ENCODE measurements around the gene ERC2.
A peak's percentile ranks its signal among the peaks of the same experiment; 100 is the strongest.

ERC2 gene

DNA sequence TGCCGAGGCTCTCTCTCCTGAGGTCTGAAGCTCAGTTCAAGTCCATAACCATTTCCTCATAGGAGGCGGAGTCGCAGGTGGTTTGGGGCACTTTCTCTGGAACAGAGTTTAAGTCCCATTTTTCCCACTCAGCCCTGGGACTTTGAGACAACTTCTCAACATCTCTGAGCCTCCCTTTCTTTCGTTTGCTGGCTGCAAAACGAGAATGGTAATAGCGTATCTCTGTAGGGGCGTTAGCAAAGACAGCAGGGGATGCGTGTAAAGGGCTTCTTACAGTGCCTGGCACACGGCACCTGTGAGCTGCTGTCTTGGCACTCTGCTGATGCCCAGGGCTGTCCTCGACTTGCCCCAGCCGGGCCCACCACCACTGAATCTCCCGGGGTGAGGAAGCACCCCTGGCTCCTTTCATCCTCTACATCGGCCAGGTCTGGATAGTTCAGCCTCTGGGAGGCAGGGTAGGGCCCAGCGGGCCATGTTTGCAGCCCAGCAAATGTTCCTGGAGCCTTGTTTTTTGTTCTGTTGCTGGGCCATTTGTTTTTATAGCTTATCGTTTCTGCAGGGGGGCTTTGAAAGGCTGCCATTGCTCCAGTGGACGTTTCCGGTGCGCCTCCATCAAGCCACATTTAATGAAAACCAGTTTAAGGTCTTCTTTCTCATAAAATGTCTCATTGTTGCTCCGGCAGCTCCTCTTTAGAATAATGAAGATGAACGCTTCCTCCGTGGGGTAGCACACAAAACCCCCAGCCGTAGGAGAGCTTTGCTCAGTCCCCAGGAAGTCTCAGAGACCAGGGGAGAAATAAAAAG, 921.2 kb downstream of the ERC2 start:
- in situ Hi-C loops (cut with HindIII; ENCODE audit: low sequenced_read_pairs), result no loop called here
- H3K4me3 ChIP-seq (ENCODE audit: low read depth, low read length), result no peak overlapping the region
- TF ChIP-seq, protein P1, sequence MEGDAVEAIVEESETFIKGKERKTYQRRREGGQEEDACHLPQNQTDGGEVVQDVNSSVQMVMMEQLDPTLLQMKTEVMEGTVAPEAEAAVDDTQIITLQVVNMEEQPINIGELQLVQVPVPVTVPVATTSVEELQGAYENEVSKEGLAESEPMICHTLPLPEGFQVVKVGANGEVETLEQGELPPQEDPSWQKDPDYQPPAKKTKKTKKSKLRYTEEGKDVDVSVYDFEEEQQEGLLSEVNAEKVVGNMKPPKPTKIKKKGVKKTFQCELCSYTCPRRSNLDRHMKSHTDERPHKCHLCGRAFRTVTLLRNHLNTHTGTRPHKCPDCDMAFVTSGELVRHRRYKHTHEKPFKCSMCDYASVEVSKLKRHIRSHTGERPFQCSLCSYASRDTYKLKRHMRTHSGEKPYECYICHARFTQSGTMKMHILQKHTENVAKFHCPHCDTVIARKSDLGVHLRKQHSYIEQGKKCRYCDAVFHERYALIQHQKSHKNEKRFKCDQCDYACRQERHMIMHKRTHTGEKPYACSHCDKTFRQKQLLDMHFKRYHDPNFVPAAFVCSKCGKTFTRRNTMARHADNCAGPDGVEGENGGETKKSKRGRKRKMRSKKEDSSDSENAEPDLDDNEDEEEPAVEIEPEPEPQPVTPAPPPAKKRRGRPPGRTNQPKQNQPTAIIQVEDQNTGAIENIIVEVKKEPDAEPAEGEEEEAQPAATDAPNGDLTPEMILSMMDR (IDR thresholded peaks at IDR 0.05; ENCODE audit: low read depth, low read length, missing control alignments), result no peak
- no peak for DNase-seq (ENCODE audit: low read depth)

DNA sequence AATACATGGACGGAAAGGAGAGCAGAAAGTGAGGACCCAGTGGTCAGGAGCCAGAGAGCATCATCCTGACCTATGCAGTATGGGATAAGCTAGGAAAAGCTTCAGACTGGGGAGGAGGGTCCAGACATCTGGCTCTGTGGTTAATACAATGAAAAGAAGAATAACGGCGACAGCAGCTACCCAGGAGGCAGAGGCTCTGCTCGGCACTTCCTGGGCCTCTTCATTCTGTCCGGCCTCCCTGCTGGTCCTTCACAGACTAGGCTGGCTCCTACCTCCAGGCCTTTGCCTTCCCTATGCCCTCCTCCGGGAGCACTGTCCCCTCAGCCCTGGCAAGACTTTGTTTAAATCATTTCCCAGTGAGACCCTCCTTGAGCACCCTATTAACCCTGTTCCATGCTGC, 922.3 kb downstream of the ERC2 start:
- H3K4me3 ChIP-seq (ENCODE audit: low read depth, low read length), result no peak overlapping the region
- DNase-seq (ENCODE audit: low read depth), result no peak
- TF ChIP-seq, protein P1 (IDR thresholded peaks at IDR 0.05; ENCODE audit: low read depth, low read length, missing control alignments), result no peak
- in situ Hi-C loops (cut with HindIII; ENCODE audit: low sequenced_read_pairs), result no loop called here

DNA sequence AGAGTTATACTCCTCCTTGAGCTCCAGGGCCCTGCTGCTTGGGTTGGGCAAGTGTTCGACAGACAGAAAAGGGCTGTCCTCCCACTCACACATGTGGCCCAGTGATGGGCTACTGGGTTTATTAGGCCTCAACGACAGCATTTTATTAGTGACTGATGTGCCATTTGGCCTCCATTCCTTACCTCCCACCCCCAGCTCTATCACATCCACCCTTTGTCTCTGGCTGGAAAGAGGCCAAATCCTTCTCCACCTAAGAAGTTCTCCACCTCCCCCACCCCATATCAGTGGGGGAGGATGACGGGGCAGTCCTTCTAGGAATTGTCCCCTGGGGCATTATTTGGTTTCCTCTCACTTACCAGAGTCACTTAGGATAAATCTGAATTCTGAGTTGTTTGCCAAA, 924.0 kb downstream of the ERC2 start:
- no peak overlapping the region for H3K4me3 ChIP-seq (ENCODE audit: low read depth, low read length)
- TF ChIP-seq, protein P1 (IDR thresholded peaks at IDR 0.05; ENCODE audit: low read depth, low read length, missing control alignments), result no peak
- no peak for DNase-seq (ENCODE audit: low read depth)
- in situ Hi-C loops (cut with HindIII; ENCODE audit: low sequenced_read_pairs), result no loop called here

DNA sequence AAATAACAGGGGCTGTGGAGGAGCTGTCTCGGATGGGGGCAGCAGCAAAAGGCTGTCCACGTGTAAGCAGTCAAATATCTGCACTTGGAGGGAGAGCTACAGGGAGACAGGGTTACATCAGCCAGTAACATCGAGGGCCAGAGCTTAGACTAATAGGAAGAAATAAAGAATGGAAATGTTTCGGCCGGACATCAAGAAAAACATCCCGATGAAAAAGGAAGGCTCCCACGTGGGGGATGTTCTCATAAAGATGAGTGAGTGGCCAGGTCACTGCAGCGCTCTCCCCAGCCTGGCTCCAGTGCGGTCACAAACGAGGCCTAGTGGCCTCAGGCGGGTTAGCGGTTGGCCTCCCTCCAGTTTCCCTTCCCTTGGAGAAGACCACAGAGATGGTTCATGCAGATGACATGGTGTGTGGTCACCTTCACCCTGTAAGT, 925.1 kb downstream of the ERC2 start:
- TF ChIP-seq, protein P1 (IDR thresholded peaks at IDR 0.05; ENCODE audit: low read depth, low read length, missing control alignments), result no peak
- no peak overlapping the region for H3K4me3 ChIP-seq (ENCODE audit: low read depth, low read length)
- in situ Hi-C loops (cut with HindIII; ENCODE audit: low sequenced_read_pairs), result no loop called here
- no peak for DNase-seq (ENCODE audit: low read depth)

DNA sequence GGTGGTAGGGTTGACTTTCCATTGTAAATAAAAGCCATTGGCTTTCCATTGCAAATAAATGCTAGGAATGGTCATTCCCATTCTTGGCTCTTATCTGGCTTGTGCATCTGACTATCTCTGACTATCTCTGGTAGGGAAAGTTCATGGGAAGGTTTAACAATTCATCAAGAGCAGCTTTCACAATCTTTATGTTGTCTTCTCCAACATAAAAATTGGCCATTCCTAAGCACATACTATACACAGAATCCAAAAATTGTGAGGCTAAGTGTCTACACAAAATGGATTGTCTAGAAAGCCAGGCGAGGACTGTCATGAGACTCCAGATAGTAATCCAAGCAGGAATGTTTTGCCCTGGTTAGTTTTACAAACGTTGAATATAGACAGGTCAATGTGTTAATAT, 926.8 kb downstream of the ERC2 start:
- in situ Hi-C loops (cut with HindIII; ENCODE audit: low sequenced_read_pairs), result no loop called here
- DNase-seq (ENCODE audit: low read depth), result no peak
- TF ChIP-seq, protein P1 (IDR thresholded peaks at IDR 0.05; ENCODE audit: low read depth, low read length, missing control alignments), result no peak
- no peak overlapping the region for H3K4me3 ChIP-seq (ENCODE audit: low read depth, low read length)

DNA sequence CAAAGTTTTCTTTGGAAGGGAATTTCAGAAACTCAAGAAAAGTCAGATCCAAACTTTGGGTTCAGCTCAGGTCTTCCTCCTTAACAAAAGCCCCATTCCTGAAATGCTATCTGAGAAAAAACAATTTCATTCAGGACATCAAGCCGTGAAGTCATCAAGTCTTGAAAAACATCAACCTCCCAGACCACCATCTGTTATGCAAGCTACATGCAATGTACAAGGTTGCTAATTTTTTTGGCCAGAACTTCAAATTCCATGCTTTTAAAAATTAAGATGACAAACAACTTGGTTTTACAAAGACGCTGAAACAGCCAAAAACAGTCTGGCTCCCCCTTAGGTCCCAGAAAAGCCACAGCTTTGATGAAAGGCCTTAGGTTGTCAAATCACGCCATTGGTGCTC, 927.3 kb downstream of the ERC2 start:
- TF ChIP-seq, protein P1 (IDR thresholded peaks at IDR 0.05; ENCODE audit: low read depth, low read length, missing control alignments), result no peak
- peak; percentile 63 for DNase-seq (ENCODE audit: low read depth)
- no peak overlapping the region for H3K4me3 ChIP-seq (ENCODE audit: low read depth, low read length)
- in situ Hi-C loops (cut with HindIII; ENCODE audit: low sequenced_read_pairs), result no loop called here

Measured in astrocyte of the cerebellum (primary cell).